HG03521 (cell line): ENCODE measurements around the gene LSS.

Source experiments
- ATAC-seq: cut with Tn5 transposase; IDR thresholded peaks from one replicate; pipeline ENCODE4 v1.9.1; 2021; ENCODE audit warnings: mild to moderate bottlenecking, moderate library complexity; ENCODE audit not compliant: unreplicated experiment

LSS gene

GRCh38 chr21:46228345-46229051, at the start of gene LSS:
TSS of gene LSS (minus strand) at chr21:46228774. CDS start at chr21:46228745, 29 bp downstream.
- peak; percentile 91 for ATAC-seq

GRCh38 chr21:46274797-46275390, 46.3 kb upstream of the LSS start:
- no peak for ATAC-seq

GRCh38 chr21:46273341-46273740, 44.8 kb upstream of the LSS start:
- no peak for ATAC-seq

- no peak for ATAC-seq
Measured at GRCh38 chr21:46269466-46269865, 40.9 kb upstream of the LSS start.

- no peak for ATAC-seq
Measured at GRCh38 chr21:46268371-46268770, 39.8 kb upstream of the LSS start.

GRCh38 chr21:46266946-46267345, 38.4 kb upstream of the LSS start:
- ATAC-seq: no peak

GRCh38 chr21:46265736-46266525, 37.4 kb upstream of the LSS start:
- ATAC-seq: no peak

- ATAC-seq: no peak
Measured at GRCh38 chr21:46264690-46265144, 36.1 kb upstream of the LSS start.

- no peak for ATAC-seq
Measured at GRCh38 chr21:46264046-46264689, 35.6 kb upstream of the LSS start.

- ATAC-seq: no peak
Measured at GRCh38 chr21:46256501-46256994, 28.0 kb upstream of the LSS start.

GRCh38 chr21:46255758-46256337, 27.3 kb upstream of the LSS start:
- ATAC-seq: no peak

- no peak for ATAC-seq
Measured at GRCh38 chr21:46255166-46255565, 26.6 kb upstream of the LSS start.

- no peak for ATAC-seq
Measured at GRCh38 chr21:46254208-46254975, 25.8 kb upstream of the LSS start.

- ATAC-seq: peak; percentile 62
Measured at GRCh38 chr21:46253610-46254124, 25.1 kb upstream of the LSS start.

GRCh38 chr21:46252840-46253239, 24.3 kb upstream of the LSS start:
- no peak for ATAC-seq

- ATAC-seq: no peak
Measured at GRCh38 chr21:46250146-46250725, 21.7 kb upstream of the LSS start.

GRCh38 chr21:46248827-46249226, 20.3 kb upstream of the LSS start:
- no peak for ATAC-seq

GRCh38 chr21:46248422-46248782, 19.8 kb upstream of the LSS start:
- no peak for ATAC-seq

GRCh38 chr21:46247699-46248421, 19.3 kb upstream of the LSS start:
- no peak for ATAC-seq
